Heart left ventricle (tissue), 16 donors: ENCODE measurements around the gene TMEM203. TPM values are rescaled to one million over a fixed set of nuclear protein-coding genes. Genes with fewer than 3 reads are reported as not detected.

ENCODE experiments used
- ATAC-seq, 4 donors: fragments of 200-7000 bp; cut with Tn5 transposase; one replicate each; pipeline ENCODE4 v1.9.1; 2020 to 2022; ENCODE audit warnings: moderate library complexity in 4 of 4, mild to moderate bottlenecking in 3 of 4, moderate number of reproducible peaks in 1 of 4
- DNase-seq, 5 donors: peaks; one replicate each; pipeline ENCODE4 v3.0.0-alpha.2; 2020
- H3K27ac ChIP-seq, 12 donors: fragments of 200-600 bp; sonication (generic) in 4 of 12; one replicate each; pipeline versions ENCODE4 v1.5.0 to v1.8.0; 2016 to 2022; ENCODE audit warnings: mild to moderate bottlenecking in 2 of 12
- H3K27me3 ChIP-seq, 9 donors: fragments of 200-600 bp; sonication (generic) in 2 of 9; one replicate each; pipeline versions ENCODE4 v1.5.1 to v1.8.0; 2016 to 2022; ENCODE audit warnings: mild to moderate bottlenecking in 3 of 9
- H3K36me3 ChIP-seq, 9 donors: fragments of 200-600 bp; sonication (generic) in 2 of 9; one replicate each; pipeline versions ENCODE4 v1.5.0 to v1.8.0; 2018 to 2022; ENCODE audit warnings: mild to moderate bottlenecking in 2 of 9
- H3K4me1 ChIP-seq, 12 donors: fragments of 200-600 bp; sonication (generic) in 4 of 12; one replicate each; pipeline versions ENCODE4 v1.5.0 to v1.8.0; 2016 to 2022; ENCODE audit warnings: mild to moderate bottlenecking in 3 of 12
- H3K4me3 ChIP-seq, 12 donors: fragments of 200-600 bp; sonication (generic) in 4 of 12; one replicate each; pipeline versions ENCODE4 v1.5.0 to v1.8.0; 2017 to 2022; ENCODE audit warnings: mild to moderate bottlenecking in 9 of 12, moderate library complexity in 4 of 12
- H3K9me3 ChIP-seq, 12 donors: fragments of 200-600 bp; sonication (generic) in 4 of 12; one replicate each; pipeline versions ENCODE4 v1.5.0 to v1.8.0; 2016 to 2022; ENCODE audit warnings: mild to moderate bottlenecking in 1 of 12
- CTCF ChIP-seq, 12 donors: fragments of 200-600 bp; sonication (generic) in 4 of 12; IDR thresholded peaks; one replicate each; pipeline versions ENCODE4 v1.5.0 to v1.8.0; 2018 to 2022; ENCODE audit warnings: antibody characterized with exemption in 12 of 12, mild to moderate bottlenecking in 5 of 12
- POLR2A ChIP-seq, 2 donors: fragments of 450-650 bp; IDR thresholded peaks; one replicate each; pipeline ENCODE4 v1.6.1; 2017; ENCODE audit warnings: antibody characterized with exemption in 2 of 2, mild to moderate bottlenecking in 2 of 2, moderate library complexity in 2 of 2
- WGBS, 4 donors: extraction: QIAGEN DNeasy Blood & Tissue Kit in 2 of 4; methylation state at CpG; one replicate each; pipeline versions ENCODE4 v1.1.5 to v1.1.7; 2013 to 2018; 5-methylcytosine and 5-hydroxymethylcytosine counted together
- intact Hi-C, 10 donors: fragments of 100-400 bp; cut with DNase I; formaldehyde crosslinking; loops; one replicate each; pipeline versions ENCODE4 v1.11.1 to v1.14.2; 2022
- polyA plus RNA-seq, 2 donors: library from polyadenylated mRNA; stranded (reverse); fragments of 200-250 nt; gene quantifications; one replicate each; pipeline ENCODE4 v1.2.3, GENCODE V29; 2013
- total RNA-seq, 9 donors: library from RNA; depleted of rRNA in 2 of 9; stranded (reverse); fragments of >200 nt in 2 of 9; fragmentation: NEBNext Ultra II Directional in 3 of 9; extraction: Animal tissue kit (Norgen Biotek cat#: 25700) in 3 of 9; gene quantifications; one replicate each; pipeline versions ENCODE4 v1.1.0 to v1.2.4, GENCODE V29; 2016 to 2023
- donor health status: ischemic (EF 13 %, LVEDD 7.1; RV severe dilation, severe dysfunction).
- donor health status: healthy with polysubstance abuse.
- donor health status: DM: no; HTN: yes; CAD: no.
- donor health status: DM: no; HTN: no; CAD: no.
- donor health status: ischemic (EF 25% LVEDD 6.9; RV normal size, moderate dysfunction).
- donor health status: ischemic (EF 25% LVEDD 5.7; RV mildly dilated, moderate dysfunction).
- donor health status: healthy.
- donor health status: DM: yes; HTN: yes; CAD: no.
- donor health status: ischemic (EF 35%, LVEDD 5.7; RV mildly dilated, moderate dysfunction).
- donor health status: nonischemic (EF 11% LVEDD 7.7; RV severe dilation, severe dysfunction).
- donor health status: DM: yes; HTN: yes; CAD: no.
- donor health status: PGD.
- donor health status: ischemic (EF 29% LVEDD 5.4; RV normal size, mild dysfunction).
- donor health status: nonischemic (EF 23%, LVEDD 6.1; RV moderate dilation, normal function).

TMEM203 gene
- total and polyA plus RNA-seq, 11 donors, result 30.8 to 52.0 (median 42.1) TPM

GRCh38 chr9:137218212-137218753 is 12.8 kb upstream of the TMEM203 start:
- 87 to 90% (median 88%) methylated on average over 17 to 30 of the region's 30 CpGs for WGBS, 4 donors
- ATAC-seq, result no peak
- intact Hi-C loops, result no loop called here
- no peak for DNase-seq
- Histone ChIP-seq H3K4me1 (peaks cover 2 to 46% (median 33%) of the 10 kb centered on the region in 12 donors), H3K27me3 (peaks cover 0 to 4% (median 0%) of the 10 kb centered on the region in 9 donors), H3K4me3 (peak overlapping the region in 8 of 12 donors; percentile 34 to 55 (median 44)), H3K36me3 (peaks cover 0 to 19% (median 0%) of the 10 kb centered on the region in 9 donors), H3K27ac (peak overlapping the region in 10 of 12 donors; percentile 40 to 82 (median 70)), H3K9me3 (no peaks in the 10 kb centered on the region)
- TF ChIP-seq CTCF (IDR thresholded peaks at IDR 0.05), result no peak
- TF ChIP-seq POLR2A (IDR thresholded peaks at IDR 0.05), result no peak

DNA sequence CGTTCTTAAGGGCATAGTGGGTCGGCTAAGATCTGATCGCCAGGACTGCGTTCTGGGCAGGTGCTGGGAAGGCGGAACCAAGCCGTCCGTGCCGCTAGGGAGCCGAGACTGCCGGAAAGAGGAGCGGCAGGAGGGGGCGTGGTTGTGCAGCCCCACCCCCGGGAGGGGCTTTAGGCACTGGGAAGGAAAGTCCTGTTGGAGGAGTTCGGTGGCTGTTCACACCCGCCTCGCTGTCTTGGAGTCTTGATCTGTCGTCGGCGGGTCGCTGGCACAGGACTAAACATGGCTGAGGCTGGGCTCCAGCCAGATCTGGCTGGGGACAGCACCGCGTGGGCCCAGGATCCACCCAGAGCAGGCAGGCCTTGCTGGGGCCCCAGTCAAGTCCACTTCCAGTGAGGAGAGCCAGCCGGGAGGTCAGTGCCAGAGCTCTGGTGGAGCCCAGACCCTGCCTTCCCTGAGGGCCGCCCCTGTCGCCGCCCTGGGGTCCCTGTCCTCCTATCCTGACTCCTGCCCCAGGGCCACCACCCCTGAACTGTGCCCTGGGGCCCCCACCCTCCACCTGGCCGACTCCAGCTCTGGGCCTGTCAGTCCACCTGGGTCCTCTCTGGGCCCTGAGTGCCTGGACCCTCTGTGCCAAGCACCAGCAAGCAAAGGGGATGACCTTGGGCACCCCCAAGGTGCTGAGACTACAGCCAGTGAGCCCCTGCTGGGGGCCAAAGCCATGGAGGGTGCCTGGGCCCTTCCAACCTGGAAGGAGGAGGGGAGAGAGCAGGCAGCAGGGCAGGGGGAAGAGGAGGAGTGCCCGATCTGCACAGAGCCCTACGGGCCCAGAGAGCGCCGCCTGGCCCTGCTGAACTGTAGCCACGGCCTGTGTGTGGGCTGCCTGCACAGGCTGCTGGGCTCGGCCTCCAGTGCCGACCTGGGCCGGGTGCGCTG is 12.1 kb upstream of the TMEM203 start:
- intact Hi-C loops, result no loop called here
- no peak for TF ChIP-seq CTCF (IDR thresholded peaks at IDR 0.05)
- TF ChIP-seq POLR2A (IDR thresholded peaks at IDR 0.05), result peak in 1 of 2 donors; percentile 43
- Histone ChIP-seq H3K36me3 (peaks cover 0 to 19% (median 0%) of the 10 kb centered on the region in 9 donors), H3K27me3 (peaks cover 0 to 4% (median 0%) of the 10 kb centered on the region in 9 donors), H3K27ac (peak overlapping the region in 11 of 12 donors; percentile 38 to 82 (median 63)), H3K9me3 (no peaks in the 10 kb centered on the region), H3K4me3 (peak overlapping the region in 11 of 12 donors; percentile 16 to 55 (median 38)), H3K4me1 (peaks cover 2 to 39% (median 27%) of the 10 kb centered on the region in 12 donors)
- ATAC-seq (peak; percentile 45 to 70 (median 54)), DNase-seq (peak; percentile 72 to 84 (median 74))
- 46 to 65% (median 58%) methylated on average over 28 to 36 of the region's 36 CpGs for WGBS, 4 donors

DNA sequence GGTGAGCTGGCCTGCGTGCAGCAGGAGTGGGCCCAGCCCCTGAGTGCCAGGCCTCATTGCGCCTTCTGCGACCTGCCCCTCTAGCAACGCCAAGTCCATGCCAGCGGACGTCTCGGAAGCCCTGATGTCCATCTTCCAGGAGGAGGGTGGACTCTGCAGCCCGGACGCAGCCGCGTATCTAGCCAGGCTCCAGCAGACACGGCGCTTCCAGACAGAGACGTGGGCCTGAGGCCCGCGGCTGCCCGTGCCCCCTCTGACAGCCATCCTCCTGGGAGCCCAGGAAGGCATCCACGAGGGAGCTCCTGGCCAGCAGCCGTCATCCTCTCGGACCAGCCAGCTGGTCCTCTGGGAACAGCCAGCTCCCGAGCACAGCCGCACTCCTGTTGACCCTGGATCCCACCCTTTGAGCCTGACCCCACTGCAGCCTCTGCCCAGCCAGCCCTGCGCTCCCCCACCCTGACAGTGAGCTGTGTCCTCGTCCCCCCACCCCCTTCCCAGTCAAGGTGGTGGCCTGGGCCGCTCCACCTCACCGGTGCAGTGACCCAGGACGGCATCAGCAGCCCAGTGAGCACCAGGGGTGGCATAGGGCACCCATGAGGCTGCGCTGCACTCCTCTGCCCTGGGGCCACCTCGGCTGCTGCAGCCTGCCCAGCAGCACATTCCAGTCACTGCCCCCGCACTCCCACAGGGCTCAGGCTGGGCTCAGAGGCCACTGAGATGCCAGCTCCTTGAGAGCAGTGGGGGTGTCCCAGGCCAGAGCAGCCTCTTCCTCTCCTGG is 10.9 kb upstream of the TMEM203 start:
- no peak for TF ChIP-seq CTCF (IDR thresholded peaks at IDR 0.05)
- TF ChIP-seq POLR2A (IDR thresholded peaks at IDR 0.05), result no peak
- ATAC-seq (no peak), DNase-seq (no peak)
- Histone ChIP-seq H3K27me3 (peaks cover 0 to under 1% (median 0%) of the 10 kb centered on the region in 9 donors), H3K36me3 (peaks cover 0 to 19% (median 0%) of the 10 kb centered on the region in 9 donors), H3K9me3 (no peaks in the 10 kb centered on the region), H3K4me1 (peaks cover 2 to 30% (median 22%) of the 10 kb centered on the region in 12 donors), H3K4me3 (peak overlapping the region in 1 of 12 donors; percentile 55), H3K27ac (no peak overlapping the region)
- 90 to 96% (median 92%) methylated on average over 17 to 30 of the region's 30 CpGs for WGBS, 4 donors
- intact Hi-C loops, result no loop called here
